Tibial nerve (tissue), 4 donors: ENCODE measurements around the gene EEF1AKMT3. TPM values are rescaled to one million over a fixed set of nuclear protein-coding genes. Genes with fewer than 3 reads are reported as not detected.

ENCODE experiments used
- DNase-seq, 2 donors: peaks; one replicate each; pipeline ENCODE4 v3.0.0-alpha.2; 2019; ENCODE audit warnings: low spot score in 2 of 2
- H3K27ac ChIP-seq, 4 donors: fragments of 200-600 bp; sonication (generic) in 3 of 4; one replicate each; pipeline ENCODE4 v1.5.1; 2017 to 2019; ENCODE audit warnings: mild to moderate bottlenecking in 1 of 4
- H3K27me3 ChIP-seq, 2 donors: fragments of 200-600 bp; sonication (generic) in 1 of 2; one replicate each; pipeline versions ENCODE4 v1.5.1 to v1.6.0; 2017 to 2019
- H3K36me3 ChIP-seq, 3 donors: fragments of 200-600 bp; sonication (generic); one replicate each; pipeline ENCODE4 v1.5.1; 2018 to 2019
- H3K4me1 ChIP-seq, 4 donors: fragments of 200-600 bp; sonication (generic) in 3 of 4; one replicate each; pipeline ENCODE4 v1.5.1; 2017 to 2019
- H3K4me3 ChIP-seq, 4 donors: fragments of 200-600 bp; sonication (generic) in 3 of 4; one replicate each; pipeline ENCODE4 v1.5.1; 2017 to 2019; ENCODE audit warnings: mild to moderate bottlenecking in 1 of 4, moderate library complexity in 1 of 4
- H3K9me3 ChIP-seq, 4 donors: fragments of 200-600 bp; sonication (generic) in 3 of 4; one replicate each; pipeline ENCODE4 v1.5.1; 2017 to 2019
- CTCF ChIP-seq, 5 experiments: fragments of 200-600 bp in 3 of 5; fragments of 450-650 bp in 2 of 5; sonication (generic) in 3 of 5; IDR thresholded peaks; one replicate each; pipeline ENCODE4 v1.5.1; 2016 to 2019; ENCODE audit warnings: antibody characterized with exemption in 5 of 5, mild to moderate bottlenecking in 3 of 5, moderate library complexity in 2 of 5
- EP300 ChIP-seq, 2 donors: sonication (generic); formaldehyde crosslinking; IDR thresholded peaks; one replicate each; pipeline ENCODE4 v1.6.1; 2017; ENCODE audit warnings: antibody characterized with exemption in 2 of 2, mild to moderate bottlenecking in 1 of 2
- POLR2A ChIP-seq, 2 donors: fragments of 450-650 bp; IDR thresholded peaks; one replicate each; pipeline ENCODE4 v1.6.1; 2017; ENCODE audit warnings: antibody characterized with exemption in 2 of 2, mild to moderate bottlenecking in 2 of 2, moderate library complexity in 2 of 2
- WGBS, 2 donors: methylation state at CpG; one replicate each; pipeline ENCODE4 v1.1.5; 2018; 5-methylcytosine and 5-hydroxymethylcytosine counted together
- total RNA-seq, 4 donors: library from RNA; depleted of rRNA; stranded (reverse); fragments of >200 nt; gene quantifications; one replicate each; pipeline ENCODE4 v1.1.0, GENCODE V29; 2016

Gene EEF1AKMT3
- total RNA-seq, 4 donors from 2014 or later, result 8.0 to 16.3 (median 9.6) TPM

DNA sequence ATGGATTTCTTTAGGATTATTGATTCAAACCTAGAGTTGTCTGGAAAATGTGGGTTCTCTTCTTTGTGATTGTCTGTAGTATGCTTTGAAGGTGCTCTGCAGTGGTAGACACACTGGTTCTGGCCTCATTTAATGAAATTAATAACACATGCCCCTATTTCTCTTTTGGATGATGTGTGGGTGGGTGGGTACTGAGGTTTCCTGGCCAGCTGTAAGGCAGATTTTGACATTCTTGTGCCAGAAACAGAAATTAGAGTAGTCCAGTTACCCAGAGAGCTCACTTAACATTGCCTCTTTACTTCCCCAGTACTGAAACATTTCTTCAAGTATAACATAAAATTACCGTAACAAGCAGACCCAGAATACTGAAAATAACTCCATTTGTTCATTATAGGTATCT lies 24.6 kb downstream of the EEF1AKMT3 start:
- DNase-seq, result no peak
- Histone ChIP-seq H3K27me3 (no peaks in the 10 kb centered on the region), H3K4me1 (no peaks in the 10 kb centered on the region), H3K9me3 (no peaks in the 10 kb centered on the region), H3K36me3 (peaks cover 4 to 97% (median 32%) of the 10 kb centered on the region in 3 donors), H3K27ac (no peak overlapping the region), H3K4me3 (no peak overlapping the region)
- WGBS, 2 donors, result 96 to 98% methylated on average over 1 of the region's 1 CpG
- TF ChIP-seq POLR2A (IDR thresholded peaks at IDR 0.05) (no peak), EP300 (IDR thresholded peaks at IDR 0.05) (no peak), CTCF (IDR thresholded peaks at IDR 0.05) (no peak)

GRCh38 chr12:57797933-57798332 lies 25.5 kb downstream of the EEF1AKMT3 start:
- no peak for DNase-seq
- no peaks in the 10 kb centered on the region for H3K27me3 ChIP-seq
- no peaks in the 10 kb centered on the region for H3K9me3 ChIP-seq
- no peak overlapping the region for H3K27ac ChIP-seq
- H3K36me3 ChIP-seq, result peaks cover 4 to 97% (median 37%) of the 10 kb centered on the region in 3 donors
- no peak for TF ChIP-seq CTCF (IDR thresholded peaks at IDR 0.05)
- TF ChIP-seq EP300 (IDR thresholded peaks at IDR 0.05), result no peak
- no peak for TF ChIP-seq POLR2A (IDR thresholded peaks at IDR 0.05)
- WGBS, 2 donors, result 96 to 98% methylated on average over 1 of the region's 1 CpG
- H3K4me1 ChIP-seq, result peaks cover 0 to under 1% (median 0%) of the 10 kb centered on the region in 4 donors
- no peak overlapping the region for H3K4me3 ChIP-seq

GRCh38 chr12:57800965-57801364 lies 28.6 kb downstream of the EEF1AKMT3 start:
- Histone ChIP-seq H3K4me1 (peaks cover 0 to 10% (median 0%) of the 10 kb centered on the region in 4 donors), H3K27me3 (no peaks in the 10 kb centered on the region), H3K36me3 (peaks cover 3 to 90% (median 31%) of the 10 kb centered on the region in 3 donors), H3K9me3 (no peaks in the 10 kb centered on the region), H3K27ac (no peak overlapping the region), H3K4me3 (no peak overlapping the region)
- 91% methylated on average over 3 of the region's 3 CpGs for WGBS, 2 donors
- no peak for DNase-seq
- TF ChIP-seq EP300 (IDR thresholded peaks at IDR 0.05) (no peak), CTCF (IDR thresholded peaks at IDR 0.05) (no peak), POLR2A (IDR thresholded peaks at IDR 0.05) (no peak)

- 93 to 95% methylated on average over 1 of the region's 1 CpG for WGBS, 2 donors
- no peaks in the 10 kb centered on the region for H3K27me3 ChIP-seq
- H3K36me3 ChIP-seq, result peaks cover 3 to 90% (median 22%) of the 10 kb centered on the region in 3 donors
- H3K4me1 ChIP-seq, result peaks cover 0 to 10% (median 0%) of the 10 kb centered on the region in 4 donors
- H3K9me3 ChIP-seq, result no peaks in the 10 kb centered on the region
- no peak overlapping the region for H3K27ac ChIP-seq
- H3K4me3 ChIP-seq, result no peak overlapping the region
- TF ChIP-seq CTCF (IDR thresholded peaks at IDR 0.05), result no peak
- no peak for TF ChIP-seq POLR2A (IDR thresholded peaks at IDR 0.05)
- no peak for TF ChIP-seq EP300 (IDR thresholded peaks at IDR 0.05)
- no peak for DNase-seq
Observed at GRCh38 chr12:57802607-57803006, 30.2 kb downstream of the EEF1AKMT3 start.

- peak in 1 of 2 donors; percentile 26 for DNase-seq
- Histone ChIP-seq H3K27me3 (no peaks in the 10 kb centered on the region), H3K36me3 (peaks cover 3 to 91% (median 24%) of the 10 kb centered on the region in 3 donors), H3K4me3 (no peak overlapping the region), H3K4me1 (peaks cover 0 to 10% (median 0%) of the 10 kb centered on the region in 4 donors), H3K27ac (peak overlapping the region in 2 of 4 donors; percentile 9 to 58), H3K9me3 (no peaks in the 10 kb centered on the region)
- TF ChIP-seq CTCF (IDR thresholded peaks at IDR 0.05) (peak; percentile 59 to 78 (median 74)), POLR2A (IDR thresholded peaks at IDR 0.05) (no peak), EP300 (IDR thresholded peaks at IDR 0.05) (no peak)
- 44 to 49% methylated on average over 9 of the region's 9 CpGs for WGBS, 2 donors
Observed at GRCh38 chr12:57803319-57803893, 31.0 kb downstream of the EEF1AKMT3 start.
